Measurements from ENCODE around the gene INHBA.

Gene INHBA

GRCh38 chr7:41688906-41689305 lies 14.0 kb downstream of the INHBA start:
- DNase-seq (ENCODE audit: low read depth, low spot score) = no peak

- DNase-seq (ENCODE audit: low read depth, low spot score) = no peak
Observed at GRCh38 chr7:41688012-41688625, 14.8 kb downstream of the INHBA start.

GRCh38 chr7:41685684-41686083 lies 17.2 kb downstream of the INHBA start:
- DNase-seq (ENCODE audit: low read depth, low spot score) = no peak

- DNase-seq (ENCODE audit: low read depth, low spot score) = no peak
Observed at GRCh38 chr7:41682422-41682821, 20.5 kb downstream of the INHBA start.

GRCh38 chr7:41679566-41679965 lies 23.3 kb downstream of the INHBA start:
- no peak for DNase-seq (ENCODE audit: low read depth, low spot score)

GRCh38 chr7:41674505-41675023 lies 28.3 kb downstream of the INHBA start:
- no peak for DNase-seq (ENCODE audit: low read depth, low spot score)

- DNase-seq (ENCODE audit: low read depth, low spot score) = no peak
Observed at GRCh38 chr7:41661596-41661995, 41.3 kb downstream of the INHBA start.

GRCh38 chr7:41659539-41659938 lies 43.4 kb downstream of the INHBA start:
- no peak for DNase-seq (ENCODE audit: low read depth, low spot score)

GRCh38 chr7:41656366-41656765 lies 46.5 kb downstream of the INHBA start:
- DNase-seq (ENCODE audit: low read depth, low spot score) = no peak

GRCh38 chr7:41655426-41655825 lies 47.5 kb downstream of the INHBA start:
- DNase-seq (ENCODE audit: low read depth, low spot score) = no peak

GRCh38 chr7:41652267-41652666 lies 50.6 kb downstream of the INHBA start:
- DNase-seq (ENCODE audit: low read depth, low spot score) = no peak

GRCh38 chr7:41648501-41648900 lies 54.4 kb downstream of the INHBA start:
- DNase-seq (ENCODE audit: low read depth, low spot score) = no peak

- no peak for DNase-seq (ENCODE audit: low read depth, low spot score)
Observed at GRCh38 chr7:41643616-41644015, 59.3 kb downstream of the INHBA start.

GRCh38 chr7:41641665-41642014 lies 61.2 kb downstream of the INHBA start:
- no peak for DNase-seq (ENCODE audit: low read depth, low spot score)

- DNase-seq (ENCODE audit: low read depth, low spot score) = no peak
Observed at GRCh38 chr7:41641011-41641664, 61.8 kb downstream of the INHBA start.

GRCh38 chr7:41640487-41640886 lies 62.4 kb downstream of the INHBA start:
- no peak for DNase-seq (ENCODE audit: low read depth, low spot score)

GRCh38 chr7:41637049-41637448 lies 65.8 kb downstream of the INHBA start:
- no peak for DNase-seq (ENCODE audit: low read depth, low spot score)

Data from activated CD4-positive, CD25-positive, alpha-beta regulatory T cell treated with anti-CD3 and anti-CD28 coated beads, Interleukin-2, amount 50 U/mL, for 16 hours (primary cell).